Stimulated activated CD4-positive, alpha-beta T cell treated with anti-CD3 and anti-CD28 coated beads, Interleukin-4, amount 100 ng/mL, for 1 hour (primary cell): ENCODE measurements around the gene TLK2.

Experiments
- DNase-seq: peaks from one replicate; pipeline ENCODE4 v3.0.0-alpha.2; 2020

Gene TLK2

GRCh38 chr17:62630365-62631085 lies 151.9 kb downstream of the TLK2 start:
- DNase-seq: no peak

- DNase-seq: no peak
Measured at GRCh38 chr17:62631086-62631935, 152.7 kb downstream of the TLK2 start.

GRCh38 chr17:62631936-62632924 lies 153.6 kb downstream of the TLK2 start:
- no peak for DNase-seq

GRCh38 chr17:62637809-62638208 lies 159.2 kb downstream of the TLK2 start:
- no peak for DNase-seq

- DNase-seq: no peak
Measured at GRCh38 chr17:62641153-62641552, 162.5 kb downstream of the TLK2 start.

GRCh38 chr17:62641951-62642350 lies 163.3 kb downstream of the TLK2 start:
- DNase-seq: no peak

- no peak for DNase-seq
Measured at GRCh38 chr17:62643496-62643895, 164.9 kb downstream of the TLK2 start.

GRCh38 chr17:62644487-62645173 lies 166.0 kb downstream of the TLK2 start:
- no peak for DNase-seq

GRCh38 chr17:62648251-62648955 lies 169.8 kb downstream of the TLK2 start:
- no peak for DNase-seq

GRCh38 chr17:62648956-62649294 lies 170.3 kb downstream of the TLK2 start:
- no peak for DNase-seq

GRCh38 chr17:62649570-62649969 lies 170.9 kb downstream of the TLK2 start:
- no peak for DNase-seq

GRCh38 chr17:62650587-62650986 lies 172.0 kb downstream of the TLK2 start:
- no peak for DNase-seq

- peak; percentile 35 for DNase-seq
Measured at GRCh38 chr17:62652251-62653001, 173.8 kb downstream of the TLK2 start.

GRCh38 chr17:62653002-62653825 lies 174.6 kb downstream of the TLK2 start:
- peak; percentile 92 for DNase-seq

- DNase-seq: no peak
Measured at GRCh38 chr17:62653826-62654761, 175.5 kb downstream of the TLK2 start.

GRCh38 chr17:62655656-62656055 lies 177.0 kb downstream of the TLK2 start:
- DNase-seq: no peak

- DNase-seq: no peak
Measured at GRCh38 chr17:62656446-62656845, 177.8 kb downstream of the TLK2 start.

GRCh38 chr17:62657145-62657665 lies 178.6 kb downstream of the TLK2 start:
- DNase-seq: no peak

- no peak for DNase-seq
Measured at GRCh38 chr17:62657690-62658089, 179.1 kb downstream of the TLK2 start.
